Measurements from ENCODE around the gene PGGHG.

The PGGHG gene

DNA sequence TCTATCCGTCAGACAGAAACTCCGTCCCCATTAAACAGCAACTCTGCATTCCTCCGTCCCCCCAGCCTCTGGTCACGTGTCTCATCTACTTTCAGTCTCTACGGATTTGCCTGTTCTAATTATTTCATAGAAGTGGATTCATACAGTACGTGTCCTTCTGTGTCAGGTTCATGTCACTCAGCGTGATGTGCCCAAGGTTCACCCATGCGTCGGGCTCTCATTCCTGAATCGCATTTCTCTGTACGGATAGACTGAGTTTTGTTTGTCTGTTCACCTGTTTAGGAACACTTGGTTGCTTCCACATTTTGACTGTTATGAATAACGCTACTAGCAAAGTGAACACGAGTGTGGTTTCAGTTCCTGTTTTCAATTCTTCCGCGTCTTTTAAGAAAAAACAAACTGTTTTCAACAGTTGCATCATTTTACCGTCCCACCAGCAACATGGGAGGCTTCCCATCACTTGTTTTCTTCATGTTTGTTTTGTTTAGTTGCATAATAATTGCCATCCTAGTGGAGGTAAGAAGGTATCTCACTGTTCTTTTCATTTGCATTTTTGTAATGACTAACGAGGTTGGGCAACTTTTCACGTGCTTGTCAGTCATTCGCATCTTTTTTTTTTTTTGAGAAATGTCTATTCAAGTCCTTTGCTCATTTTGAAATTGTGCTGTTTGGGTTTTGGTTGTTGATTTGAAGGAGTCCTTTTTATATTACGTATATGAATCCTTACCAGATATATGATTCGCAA, 19.6 kb upstream of the PGGHG start:
- DNase-seq: no peak

DNA sequence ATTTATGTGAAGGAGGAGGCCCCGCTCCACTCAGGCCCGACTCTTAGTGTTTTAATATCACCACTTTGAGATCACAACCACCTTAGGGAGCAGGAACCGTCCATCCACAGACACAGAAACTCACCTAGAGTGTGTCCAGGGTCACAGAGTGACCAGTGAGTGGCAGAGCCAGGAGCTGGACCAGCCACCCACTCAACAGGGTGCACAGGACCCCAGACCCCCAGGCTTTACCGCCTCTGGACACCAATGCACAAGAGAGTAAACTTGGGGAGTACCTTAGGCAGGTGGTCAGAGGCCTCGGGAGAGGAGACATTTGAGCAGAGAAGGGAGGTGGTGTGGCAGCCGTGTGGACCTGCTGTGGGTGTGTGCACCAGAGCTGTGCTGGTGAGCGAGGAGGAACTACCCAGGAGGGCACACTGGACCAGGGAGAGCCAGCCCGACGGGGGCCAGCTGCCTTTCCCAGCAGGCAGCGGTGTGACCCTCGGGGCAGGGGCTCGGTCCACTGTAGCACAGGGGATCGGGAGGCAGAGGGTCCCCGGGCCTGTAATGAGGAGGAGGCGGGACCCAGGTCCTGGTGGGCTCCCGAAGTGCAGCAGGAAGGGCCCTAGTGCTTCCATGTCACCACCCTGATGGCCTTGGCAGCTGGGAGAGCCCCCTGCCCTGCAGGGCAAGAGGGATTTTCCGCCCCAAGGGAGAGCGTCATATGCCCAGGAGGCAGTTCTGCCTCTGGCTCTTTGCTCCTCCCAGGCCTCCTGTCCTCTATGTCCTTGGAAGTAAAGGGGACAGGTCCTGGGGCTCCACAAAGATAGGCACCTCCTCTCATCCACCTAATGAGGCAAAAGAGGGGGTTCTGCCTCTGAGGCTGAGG, 18.2 kb upstream of the PGGHG start:
- no peak for DNase-seq

DNA sequence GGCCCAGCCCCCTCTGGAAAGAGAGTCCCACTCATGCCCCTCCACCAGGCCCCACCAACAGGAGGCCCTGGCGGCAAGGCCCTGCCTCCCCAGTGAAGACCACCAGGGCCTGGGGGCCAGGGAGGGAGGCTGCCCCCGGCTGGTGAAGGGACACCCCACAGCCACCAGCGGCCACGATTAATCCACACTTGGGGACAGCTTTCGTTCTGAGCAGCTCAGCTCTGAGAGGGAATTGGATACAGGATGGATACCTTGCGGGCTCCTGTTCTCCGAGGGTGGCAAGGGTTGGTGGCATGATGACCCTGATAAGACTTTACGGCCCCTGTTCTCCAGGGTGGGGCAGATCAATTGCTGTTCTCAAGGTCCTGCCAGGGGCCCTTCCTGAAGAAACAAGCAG, 17.6 kb upstream of the PGGHG start:
- no peak for DNase-seq

DNA sequence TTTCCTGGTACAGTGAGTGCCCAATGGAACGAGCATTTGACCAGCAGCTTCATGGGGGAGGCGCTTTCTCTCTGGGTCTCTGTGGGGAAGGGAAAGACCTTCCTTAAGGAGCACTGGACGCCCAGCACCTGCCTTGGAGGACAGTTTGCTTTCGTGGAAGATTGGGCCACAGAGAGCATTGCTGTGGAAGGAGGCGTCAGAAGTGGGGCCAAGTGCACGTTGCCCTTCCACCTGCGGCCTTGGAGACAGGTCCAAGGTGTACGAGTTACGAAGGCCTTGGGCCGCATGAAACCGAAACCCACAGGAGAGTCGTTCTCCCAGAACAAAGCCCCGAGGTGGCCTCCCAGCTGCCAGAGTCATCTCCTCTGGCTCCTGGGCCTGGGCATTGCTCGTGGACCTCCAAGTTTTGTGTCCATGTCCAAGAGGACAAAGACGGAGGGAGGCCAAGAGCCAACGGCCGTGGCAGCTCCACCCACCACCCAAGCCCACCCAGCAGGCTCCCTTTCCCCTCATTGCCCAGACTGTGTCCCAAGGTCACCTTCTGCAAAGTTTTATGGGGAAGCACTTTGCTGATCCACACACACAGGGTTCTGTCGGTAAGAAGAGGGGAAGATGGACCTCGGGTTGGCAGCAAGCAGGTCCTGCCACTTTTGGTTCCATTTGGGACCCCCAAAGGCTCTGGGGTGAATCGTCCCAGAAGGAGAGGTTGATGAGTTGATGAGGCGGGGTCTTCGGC, 16.6 kb upstream of the PGGHG start:
- DNase-seq: no peak

DNA sequence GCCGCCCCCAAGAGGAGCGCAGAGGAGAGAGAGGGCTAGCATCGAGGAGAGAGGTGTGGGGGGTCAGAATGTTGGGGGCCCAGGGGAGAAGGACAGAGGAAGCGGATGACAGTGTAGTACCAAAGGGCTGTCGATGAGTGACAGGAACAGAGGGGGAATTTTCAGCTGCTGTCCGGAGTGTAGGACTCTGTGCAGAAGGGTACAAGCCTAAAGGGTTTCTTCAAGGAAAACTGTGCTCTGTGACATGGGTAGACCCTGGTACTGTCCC, 16.1 kb upstream of the PGGHG start:
- DNase-seq: no peak

DNA sequence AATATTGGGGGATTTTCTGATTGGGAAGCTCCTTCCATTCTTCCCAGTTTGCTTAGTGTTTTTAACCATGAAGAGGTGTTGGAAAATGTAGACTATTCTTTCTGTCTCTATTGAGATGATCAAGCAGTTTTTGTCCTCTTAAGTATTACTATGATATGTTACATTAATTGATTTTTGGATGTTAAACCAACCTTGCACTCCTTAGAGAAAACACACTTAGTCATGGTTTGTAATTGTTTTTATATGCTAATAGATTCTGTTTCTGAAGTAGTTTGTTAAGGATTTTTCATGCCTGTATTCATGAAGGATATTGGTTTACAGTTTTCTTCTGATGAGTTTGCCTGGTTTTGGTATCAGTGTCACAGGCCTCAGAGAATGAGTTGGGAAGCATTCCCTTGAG, 12.7 kb upstream of the PGGHG start:
- no peak for DNase-seq

DNA sequence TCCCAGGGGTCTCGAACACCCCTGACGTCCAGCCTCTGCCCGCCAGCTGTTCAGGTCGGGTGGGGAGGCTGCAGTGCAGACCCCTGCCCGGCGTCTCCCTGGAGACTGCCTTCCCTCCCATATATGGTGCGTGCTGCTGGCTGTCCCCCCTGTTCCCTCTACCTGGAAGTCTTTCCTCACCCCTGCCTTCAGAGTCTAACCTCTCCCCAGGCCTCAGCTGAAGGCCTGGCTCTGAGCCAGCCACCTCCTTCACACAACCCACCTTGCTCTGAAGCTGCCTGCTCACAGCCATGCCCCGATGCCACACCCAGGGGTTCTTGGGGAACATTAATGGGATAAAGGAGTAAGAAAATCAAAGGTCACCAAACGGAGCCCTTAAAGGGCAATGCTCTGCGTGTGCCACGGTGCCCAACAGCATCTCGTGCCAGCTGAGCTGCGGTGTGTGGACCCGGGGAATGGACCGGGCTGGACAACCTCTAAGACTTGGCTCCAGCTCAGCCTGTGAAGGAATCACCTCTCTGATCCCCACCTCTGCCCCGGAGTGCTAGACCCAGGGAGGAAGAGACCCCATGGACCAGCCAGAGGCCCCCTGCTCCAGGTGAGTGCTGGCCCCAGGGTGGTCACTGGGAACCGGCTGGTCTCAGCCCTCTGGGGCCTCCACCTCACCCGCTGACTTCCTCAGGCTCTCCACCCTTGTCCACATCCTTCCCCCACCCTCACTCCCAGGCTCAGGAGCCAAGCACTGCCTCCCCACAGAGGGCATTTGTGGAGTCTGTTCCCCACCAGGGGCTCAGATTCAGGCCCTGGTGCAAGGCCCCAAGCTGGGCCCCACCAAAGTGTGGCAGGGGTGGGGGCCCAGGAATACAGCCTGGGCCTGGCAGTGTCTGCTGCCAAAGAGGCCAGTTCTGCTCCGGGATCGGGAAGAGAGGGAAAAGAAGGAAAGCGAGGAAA, 10.7 kb upstream of the PGGHG start, which contains the start of gene NLRP6:
Gene NLRP6, plus strand, starts transcription at position 407 of the 951 bp plus-strand sequence. Its CDS starts 163 bp downstream, at position 570.
- no peak for DNase-seq

DNA sequence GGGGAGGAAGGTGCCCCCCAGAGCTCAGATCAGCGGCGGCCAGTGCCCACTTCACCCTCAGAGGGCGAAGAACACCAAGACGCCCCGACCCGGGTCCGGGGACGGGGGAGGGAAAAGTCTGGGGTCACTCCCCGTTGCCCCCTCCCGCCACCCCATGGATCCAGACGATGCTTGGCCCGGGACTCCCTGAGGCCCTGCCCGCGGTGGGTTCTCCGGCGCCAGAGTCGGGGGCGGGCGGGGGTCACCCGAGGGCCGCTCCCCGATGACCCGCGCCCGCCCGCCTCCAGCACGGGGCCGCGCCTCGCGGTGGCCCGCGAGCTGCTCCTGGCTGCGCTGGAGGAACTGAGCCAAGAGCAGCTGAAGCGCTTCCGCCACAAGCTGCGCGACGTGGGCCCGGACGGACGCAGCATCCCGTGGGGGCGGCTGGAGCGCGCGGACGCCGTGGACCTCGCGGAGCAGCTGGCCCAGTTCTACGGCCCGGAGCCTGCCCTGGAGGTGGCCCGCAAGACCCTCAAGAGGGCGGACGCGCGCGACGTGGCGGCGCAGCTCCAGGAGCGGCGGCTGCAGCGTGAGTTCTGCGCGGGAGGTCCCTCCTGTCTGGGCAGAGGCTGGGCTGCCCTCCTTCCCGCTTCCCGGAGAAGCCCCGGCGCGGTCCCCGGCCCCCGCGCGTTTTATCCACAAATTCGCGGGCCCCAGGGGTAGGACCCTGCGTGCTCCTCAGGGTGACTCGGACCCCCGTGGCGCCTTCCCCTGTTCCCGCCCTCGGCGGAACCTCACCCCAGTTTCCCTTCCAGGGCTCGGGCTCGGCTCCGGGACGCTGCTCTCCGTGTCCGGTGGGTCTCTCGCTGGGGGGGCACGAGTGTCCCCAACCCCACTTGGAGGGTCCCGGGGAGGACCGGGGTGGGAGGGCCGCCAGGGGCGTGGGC, 9.6 kb upstream of the PGGHG start:
- no peak for DNase-seq

DNA sequence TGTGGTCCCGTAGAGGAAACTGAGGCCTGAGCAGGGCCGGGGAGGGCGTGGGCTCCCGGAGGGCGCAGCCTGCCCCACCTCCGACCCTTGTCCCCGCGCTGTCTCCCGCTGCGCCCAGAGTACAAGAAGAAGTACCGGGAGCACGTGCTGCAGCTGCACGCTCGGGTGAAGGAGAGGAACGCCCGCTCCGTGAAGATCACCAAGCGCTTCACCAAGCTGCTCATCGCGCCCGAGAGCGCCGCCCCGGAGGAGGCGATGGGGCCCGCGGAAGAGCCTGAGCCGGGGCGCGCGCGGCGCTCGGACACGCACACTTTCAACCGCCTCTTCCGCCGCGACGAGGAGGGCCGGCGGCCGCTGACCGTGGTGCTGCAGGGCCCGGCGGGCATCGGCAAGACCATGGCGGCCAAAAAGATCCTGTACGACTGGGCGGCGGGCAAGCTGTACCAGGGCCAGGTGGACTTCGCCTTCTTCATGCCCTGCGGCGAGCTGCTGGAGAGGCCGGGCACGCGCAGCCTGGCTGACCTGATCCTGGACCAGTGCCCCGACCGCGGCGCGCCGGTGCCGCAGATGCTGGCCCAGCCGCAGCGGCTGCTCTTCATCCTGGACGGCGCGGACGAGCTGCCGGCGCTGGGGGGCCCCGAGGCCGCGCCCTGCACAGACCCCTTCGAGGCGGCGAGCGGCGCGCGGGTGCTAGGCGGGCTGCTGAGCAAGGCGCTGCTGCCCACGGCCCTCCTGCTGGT, 8.8 kb upstream of the PGGHG start:
- DNase-seq: no peak

DNA sequence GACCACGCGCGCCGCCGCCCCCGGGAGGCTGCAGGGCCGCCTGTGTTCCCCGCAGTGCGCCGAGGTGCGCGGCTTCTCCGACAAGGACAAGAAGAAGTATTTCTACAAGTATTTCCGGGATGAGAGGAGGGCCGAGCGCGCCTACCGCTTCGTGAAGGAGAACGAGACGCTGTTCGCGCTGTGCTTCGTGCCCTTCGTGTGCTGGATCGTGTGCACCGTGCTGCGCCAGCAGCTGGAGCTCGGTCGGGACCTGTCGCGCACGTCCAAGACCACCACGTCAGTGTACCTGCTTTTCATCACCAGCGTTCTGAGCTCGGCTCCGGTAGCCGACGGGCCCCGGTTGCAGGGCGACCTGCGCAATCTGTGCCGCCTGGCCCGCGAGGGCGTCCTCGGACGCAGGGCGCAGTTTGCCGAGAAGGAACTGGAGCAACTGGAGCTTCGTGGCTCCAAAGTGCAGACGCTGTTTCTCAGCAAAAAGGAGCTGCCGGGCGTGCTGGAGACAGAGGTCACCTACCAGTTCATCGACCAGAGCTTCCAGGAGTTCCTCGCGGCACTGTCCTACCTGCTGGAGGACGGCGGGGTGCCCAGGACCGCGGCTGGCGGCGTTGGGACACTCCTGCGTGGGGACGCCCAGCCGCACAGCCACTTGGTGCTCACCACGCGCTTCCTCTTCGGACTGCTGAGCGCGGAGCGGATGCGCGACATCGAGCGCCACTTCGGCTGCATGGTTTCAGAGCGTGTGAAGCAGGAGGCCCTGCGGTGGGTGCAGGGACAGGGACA, 8.0 kb upstream of the PGGHG start:
- DNase-seq: no peak

DNA sequence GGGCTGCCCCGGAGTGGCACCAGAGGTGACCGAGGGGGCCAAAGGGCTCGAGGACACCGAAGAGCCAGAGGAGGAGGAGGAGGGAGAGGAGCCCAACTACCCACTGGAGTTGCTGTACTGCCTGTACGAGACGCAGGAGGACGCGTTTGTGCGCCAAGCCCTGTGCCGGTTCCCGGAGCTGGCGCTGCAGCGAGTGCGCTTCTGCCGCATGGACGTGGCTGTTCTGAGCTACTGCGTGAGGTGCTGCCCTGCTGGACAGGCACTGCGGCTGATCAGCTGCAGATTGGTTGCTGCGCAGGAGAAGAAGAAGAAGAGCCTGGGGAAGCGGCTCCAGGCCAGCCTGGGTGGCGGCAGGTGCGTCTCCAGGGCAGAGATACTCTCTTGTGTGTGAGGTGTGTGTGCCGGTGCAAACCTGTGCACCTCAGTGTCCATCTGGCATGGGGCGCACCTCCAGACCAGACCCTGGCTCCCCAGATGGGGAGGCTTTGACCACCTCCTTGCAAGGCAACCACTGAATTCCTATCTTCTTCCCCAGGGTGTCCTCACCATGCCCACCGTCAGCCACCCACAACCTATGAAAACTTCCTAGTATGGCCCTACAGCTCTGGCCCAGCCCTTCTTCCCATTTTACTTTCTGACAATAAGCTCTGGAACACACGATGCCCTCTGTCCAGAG, 7.3 kb upstream of the PGGHG start:
- DNase-seq: no peak

DNA sequence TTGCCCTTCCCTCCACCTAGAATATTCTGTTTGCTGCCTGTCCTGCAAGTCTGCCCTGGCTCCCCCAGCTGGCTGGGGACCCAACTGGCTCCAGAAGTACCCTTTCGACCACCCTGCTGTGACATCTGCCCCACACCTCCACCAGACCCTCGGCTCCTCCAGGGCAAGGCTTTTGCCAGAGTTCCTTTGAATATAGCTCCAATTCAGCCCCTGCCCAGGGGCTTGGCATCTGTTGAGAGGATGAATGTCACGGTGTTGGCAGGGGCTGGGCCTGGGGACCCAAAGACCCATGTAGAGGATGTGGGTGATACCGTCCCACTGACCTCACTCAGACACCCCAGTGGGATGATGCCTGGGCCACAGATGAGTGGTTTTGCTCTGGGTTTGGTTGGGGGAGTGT, 6.8 kb upstream of the PGGHG start:
- DNase-seq: no peak

DNA sequence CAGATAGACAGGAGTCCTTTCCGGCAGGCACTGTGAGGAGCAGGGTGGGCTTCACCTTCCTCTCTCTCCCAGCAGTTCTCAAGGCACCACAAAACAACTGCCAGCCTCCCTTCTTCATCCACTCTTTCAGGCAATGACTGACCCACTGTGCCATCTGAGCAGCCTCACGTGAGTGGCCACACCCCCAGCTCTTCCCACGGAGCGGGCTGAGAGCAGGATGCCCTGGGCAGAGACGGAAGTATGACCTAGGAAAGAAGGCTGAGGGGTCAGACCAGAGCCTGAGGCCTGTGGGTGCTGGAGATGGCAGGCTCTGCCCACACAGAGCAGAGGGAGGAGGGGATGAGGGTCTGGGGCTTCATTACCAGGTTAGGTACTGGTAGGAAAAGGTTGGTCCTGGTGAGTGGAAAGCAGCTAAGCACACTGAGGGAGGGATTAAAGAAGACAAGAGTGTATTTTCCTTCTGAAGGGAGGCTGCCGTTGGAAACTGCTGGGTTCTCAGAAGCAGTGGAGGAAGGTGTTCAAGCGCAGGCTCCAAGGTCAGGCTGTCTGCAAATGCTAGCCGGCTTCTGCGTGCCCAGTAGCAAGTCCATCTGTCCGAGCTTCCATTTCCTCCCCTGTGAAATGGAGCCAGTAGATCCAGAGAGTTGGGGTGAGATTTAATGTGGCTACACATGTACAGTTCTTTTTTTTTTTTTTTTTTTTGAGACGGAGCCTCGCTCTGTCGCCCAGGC, 6.1 kb upstream of the PGGHG start:
- DNase-seq: no peak

DNA sequence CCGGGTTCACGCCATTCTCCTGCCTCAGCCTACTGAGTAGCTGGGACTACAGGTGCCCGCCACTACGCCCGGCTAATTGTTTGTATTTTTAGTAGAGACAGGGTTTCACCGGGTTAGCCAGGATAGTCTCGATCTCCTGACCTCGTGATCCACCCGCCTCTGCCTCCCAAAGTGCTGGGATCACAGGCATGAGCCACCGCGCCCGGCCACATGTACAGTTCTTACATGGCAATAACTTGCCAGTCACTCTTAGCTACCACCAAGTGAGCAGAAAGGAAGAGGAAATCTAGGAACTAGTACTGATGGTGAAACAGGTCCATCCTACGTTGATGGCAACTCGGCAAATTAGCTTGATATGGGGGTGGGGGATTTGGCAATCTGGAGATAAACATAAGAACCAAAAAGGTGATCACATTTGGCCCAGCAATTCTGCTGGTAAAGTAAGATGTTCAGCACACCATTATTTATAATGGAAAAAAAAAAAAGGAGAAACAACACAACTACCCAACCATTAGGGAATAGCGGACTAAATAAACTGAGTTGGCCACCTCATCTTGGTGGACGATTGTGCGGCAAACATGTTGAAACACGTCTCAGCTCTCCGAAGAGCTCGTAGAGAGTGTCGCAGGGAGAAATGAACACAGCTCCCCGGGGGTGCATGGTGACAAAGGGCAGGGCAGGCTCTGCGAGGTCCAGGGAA, 5.4 kb upstream of the PGGHG start:
- DNase-seq: no peak

DNA sequence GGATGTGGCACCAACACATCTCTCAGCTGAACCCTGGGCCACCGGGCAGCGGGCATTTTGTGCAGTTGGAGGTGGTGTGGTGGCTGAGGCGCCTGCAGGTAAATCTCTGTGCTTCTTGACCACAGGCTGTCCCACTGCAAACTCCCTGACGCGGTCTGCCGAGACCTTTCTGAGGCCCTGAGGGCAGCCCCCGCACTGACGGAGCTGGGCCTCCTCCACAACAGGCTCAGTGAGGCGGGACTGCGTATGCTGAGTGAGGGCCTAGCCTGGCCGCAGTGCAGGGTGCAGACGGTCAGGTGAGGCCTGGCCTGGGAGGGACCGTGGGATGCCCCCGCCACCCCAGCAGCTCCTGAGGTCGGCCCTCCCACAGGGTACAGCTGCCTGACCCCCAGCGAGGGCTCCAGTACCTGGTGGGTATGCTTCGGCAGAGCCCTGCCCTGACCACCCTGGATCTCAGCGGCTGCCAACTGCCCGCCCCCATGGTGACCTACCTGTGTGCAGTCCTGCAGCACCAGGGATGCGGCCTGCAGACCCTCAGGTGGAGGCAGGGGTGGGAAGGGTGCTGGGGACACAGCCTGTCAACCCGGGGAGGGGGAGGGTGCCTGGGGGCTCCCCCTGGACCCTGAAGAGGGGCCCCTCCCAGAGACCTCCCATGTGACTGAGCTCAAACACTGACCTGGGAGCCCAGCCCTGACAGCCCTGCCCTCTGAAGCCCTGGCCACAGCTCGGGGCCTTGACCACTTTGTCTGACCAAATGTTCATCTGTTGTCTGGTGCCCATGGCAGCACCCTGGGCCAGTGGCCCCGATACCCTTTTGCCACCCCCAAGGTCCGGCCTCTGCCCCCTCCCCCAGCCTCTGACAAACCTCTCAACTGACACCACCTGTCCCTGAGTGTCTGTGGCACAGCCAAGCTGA, 4.6 kb upstream of the PGGHG start:
- no peak for DNase-seq

DNA sequence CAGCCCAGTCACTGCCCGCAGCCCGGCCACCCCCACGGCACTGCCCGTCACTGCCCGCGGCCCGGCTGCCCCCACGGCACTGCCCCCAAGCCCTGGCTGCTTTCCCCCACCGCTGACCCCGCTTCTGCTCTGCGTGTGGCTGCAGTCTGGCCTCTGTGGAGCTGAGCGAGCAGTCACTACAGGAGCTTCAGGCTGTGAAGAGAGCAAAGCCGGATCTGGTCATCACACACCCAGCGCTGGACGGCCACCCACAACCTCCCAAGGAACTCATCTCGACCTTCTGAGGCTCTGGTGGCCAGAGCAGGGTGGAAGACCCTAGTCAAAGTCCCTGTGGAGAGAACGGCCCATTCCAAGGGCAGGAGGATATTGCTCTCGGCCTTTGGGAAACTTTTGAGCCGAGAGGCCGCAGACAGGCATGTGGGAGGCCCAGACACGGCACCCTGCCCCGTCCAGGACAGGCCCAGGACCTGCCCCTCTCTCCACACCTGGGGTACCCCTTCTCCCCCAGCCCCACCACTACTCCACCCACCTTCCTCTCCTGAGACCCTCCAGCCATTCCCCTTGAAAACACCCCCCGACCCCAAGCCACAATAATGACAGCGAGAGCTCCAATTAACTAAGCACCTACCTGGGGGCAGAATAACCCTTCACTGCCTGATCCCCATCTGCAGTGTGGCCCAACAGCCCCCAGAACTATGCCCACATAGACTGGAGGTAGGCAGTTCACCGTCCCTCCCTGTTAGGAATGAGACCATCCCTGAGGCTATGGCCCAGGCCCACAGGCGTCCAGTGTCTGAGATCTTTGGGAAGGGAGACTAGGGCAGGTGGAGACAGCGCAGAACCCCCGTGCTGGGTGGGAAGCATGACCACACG, 3.7 kb upstream of the PGGHG start:
- DNase-seq: no peak
